ENCODE measurements around the gene NPTN.

Gene NPTN

GRCh38 chr15:73633111-73633990 is at the start of gene NPTN:
Gene NPTN, minus strand, starts transcription at chr15:73633389. Its CDS starts 174 bp downstream, at chr15:73633215.
- peak within 1 kb of the TSS; percentile 85 for H3K4me3 ChIP-seq (ENCODE audit: low read depth, low read length)
- no peak for TF ChIP-seq CTCF (IDR thresholded peaks at IDR 0.05; ENCODE audit: borderline replicate concordance, insufficient read depth, low read depth, low read length)

GRCh38 chr15:73682600-73683090 is 49.5 kb upstream of the NPTN start:
- TF ChIP-seq CTCF (IDR thresholded peaks at IDR 0.05; ENCODE audit: borderline replicate concordance, insufficient read depth, low read depth, low read length) = no peak
- H3K4me3 ChIP-seq (ENCODE audit: low read depth, low read length) = no peak overlapping the region

GRCh38 chr15:73681856-73682599 is 48.8 kb upstream of the NPTN start:
- TF ChIP-seq CTCF (IDR thresholded peaks at IDR 0.05; ENCODE audit: borderline replicate concordance, insufficient read depth, low read depth, low read length) = no peak
- no peak overlapping the region for H3K4me3 ChIP-seq (ENCODE audit: low read depth, low read length)

- no peak overlapping the region for H3K4me3 ChIP-seq (ENCODE audit: low read depth, low read length)
- no peak for TF ChIP-seq CTCF (IDR thresholded peaks at IDR 0.05; ENCODE audit: borderline replicate concordance, insufficient read depth, low read depth, low read length)
These were observed 47.9 kb upstream of the NPTN start for GRCh38 chr15:73681063-73681462.

- no peak overlapping the region for H3K4me3 ChIP-seq (ENCODE audit: low read depth, low read length)
- TF ChIP-seq CTCF (IDR thresholded peaks at IDR 0.05; ENCODE audit: borderline replicate concordance, insufficient read depth, low read depth, low read length) = no peak
These were observed 47.4 kb upstream of the NPTN start for GRCh38 chr15:73680549-73680948.

GRCh38 chr15:73679964-73680363 is 46.8 kb upstream of the NPTN start:
- TF ChIP-seq CTCF (IDR thresholded peaks at IDR 0.05; ENCODE audit: borderline replicate concordance, insufficient read depth, low read depth, low read length) = no peak
- H3K4me3 ChIP-seq (ENCODE audit: low read depth, low read length) = no peak overlapping the region
